ENCODE measurements around the gene TRIM34. TPM values are rescaled to one million over a fixed set of nuclear protein-coding genes. Genes with fewer than 3 reads are reported as not detected.

TRIM34 gene
- total and polyA plus RNA-seq, 2 of the 8 experiments (the other 6 are each of a cell fraction or from before 2014, with no cell fraction given): 0.76 to 5.8 TPM

GRCh38 chr11:5580577-5580976 lies 44.2 kb upstream of the TRIM34 start, which contains the start of gene OR52B6:
Gene OR52B6 (plus strand): TSS chr11:5580877. CDS start chr11:5580877, 0 bp downstream.
- Histone ChIP-seq H4K8ac (ENCODE audit: extremely low read depth, insufficient read depth, low read length) (no peak within 1 kb of the TSS), H2AK5ac (ENCODE audit: low read depth, low read length) (no peak within 1 kb of the TSS), H4K20me1 (replicated peaks in 1 of 2; ENCODE audit: control insufficient read depth in 1 of 2, insufficient read depth in 2 of 2, low read length in 2 of 2) (no peaks in the 10 kb centered on the region), H3K9ac (replicated peaks in 1 of 4; ENCODE audit: extremely low read depth in 1 of 4, low read depth in 3 of 4, low read length in 3 of 4) (no peak within 1 kb of the TSS), H4K91ac (replicated peaks; ENCODE audit: insufficient read length, low read length) (no peak within 1 kb of the TSS), H4K5ac (ENCODE audit: insufficient read length, low read depth, low read length) (no peak within 1 kb of the TSS), H2BK12ac (ENCODE audit: low read depth, low read length) (no peak within 1 kb of the TSS), H3K27ac (ENCODE audit: low read depth, low read length) (no peak within 1 kb of the TSS), H2BK15ac (ENCODE audit: low read length) (no peak within 1 kb of the TSS), H3K79me1 (ENCODE audit: low read depth, low read length) (no peaks in the 10 kb centered on the region), H3K23ac (ENCODE audit: insufficient read length) (no peak within 1 kb of the TSS), H2BK20ac (ENCODE audit: low read length) (no peak within 1 kb of the TSS), H3K27me3 (replicated peaks in 1 of 4; ENCODE audit: control insufficient read depth in 3 of 4, extremely low read depth in 1 of 4, insufficient read depth in 3 of 4, low read length in 3 of 4) (no peaks in the 10 kb centered on the region), H2BK120ac (replicated peaks; ENCODE audit: low read depth, low read length) (no peak within 1 kb of the TSS), H3K4me1 (replicated peaks in 1 of 4; ENCODE audit: control insufficient read depth in 3 of 4, insufficient read depth in 4 of 4, low read length in 3 of 4) (no peaks in the 10 kb centered on the region), H3K9me3 (ENCODE audit: insufficient read depth in 2 of 2, low read depth in 1 of 2, low read length in 1 of 2) (no peaks in the 10 kb centered on the region), H3K4ac (replicated peaks; ENCODE audit: insufficient read length, low read depth, low read length) (no peak within 1 kb of the TSS), H3K56ac (replicated peaks; ENCODE audit: insufficient read length, low read depth, low read length) (no peak within 1 kb of the TSS), H3K79me2 (ENCODE audit: control insufficient read depth in 1 of 2, insufficient read depth in 2 of 2, low read length in 2 of 2) (no peaks in the 10 kb centered on the region), H3K23me2 (ENCODE audit: low read depth, low read length) (no peaks in the 10 kb centered on the region), H3K4me3 (ENCODE audit: extremely low read depth in 1 of 4, insufficient read depth in 2 of 4, low read depth in 3 of 4, low read length in 4 of 4) (no peak within 1 kb of the TSS), H2BK5ac (ENCODE audit: low read depth, low read length) (no peak within 1 kb of the TSS), H3K18ac (ENCODE audit: extremely low read depth, low read length) (no peak within 1 kb of the TSS), H3K4me2 (ENCODE audit: insufficient read depth in 1 of 2, low read depth in 2 of 2, low read length in 2 of 2) (no peak within 1 kb of the TSS), H3K36me3 (ENCODE audit: control insufficient read depth in 2 of 4, insufficient read depth in 4 of 4, low read length in 3 of 4) (no peaks in the 10 kb centered on the region), H2AFZ (ENCODE audit: low read length) (no peak within 1 kb of the TSS), H3K14ac (ENCODE audit: insufficient read length) (no peak within 1 kb of the TSS)
- CTCF ChIA-PET (ENCODE audit: partially characterized antibody): interaction anchor here (0.8 kb wide), 1 partner anchor 18 kb away, joined by 3 read pairs; no protein-coding TSS in a partner anchor
- FAIRE-seq: no peak
- POLR2A ChIA-PET (ENCODE audit: partially characterized antibody): no interaction called here
- WGBS, 2 experiments (ENCODE audit: extremely low coverage in 1 of 2, insufficient coverage in 1 of 2, insufficient read length in 1 of 2, insufficient replicate concordance in 2 of 2, low coverage in 1 of 2, low lambda C conversion rate in 2 of 2, missing lambda C conversion rate in 1 of 2): 97% methylated on average over 8 of the region's 8 CpGs; no CpG with 5 or more reads in 1 of the 2 experiments
- DNase-seq (ENCODE audit: low read depth in 1 of 2, low spot score in 2 of 2): no peak
- TF ChIP-seq CBX5 (IDR thresholded peaks at IDR 0.05; ENCODE audit: low read depth, low read length) (no peak), SIN3A (conservative IDR thresholded peaks at IDR 0.05 in 1 of 2, IDR thresholded peaks at IDR 0.05 in 1 of 2; ENCODE audit: low read depth in 1 of 2, low read length in 2 of 2) (no peak), KDM1A (IDR thresholded peaks at IDR 0.05; ENCODE audit: borderline replicate concordance, low read length) (no peak), SUZ12 (IDR thresholded peaks at IDR 0.05; ENCODE audit: low read length) (no peak), TBP (IDR thresholded peaks at IDR 0.05; ENCODE audit: low read depth, low read length) (no peak), RAD21 (IDR thresholded peaks at IDR 0.05 in 1 of 2, conservative IDR thresholded peaks at IDR 0.05 in 1 of 2; ENCODE audit: low read depth in 2 of 2, low read length in 2 of 2) (no peak), USF2 (IDR thresholded peaks at IDR 0.05; ENCODE audit: low read length) (no peak), ATF3 (IDR thresholded peaks at IDR 0.05; ENCODE audit: insufficient read depth, low read depth, low read length) (no peak), POLR2A (IDR thresholded peaks at IDR 0.05; ENCODE audit: control extremely low read depth in 1 of 2, low read depth in 2 of 2, low read length in 2 of 2) (no peak), JUND (IDR thresholded peaks at IDR 0.05; ENCODE audit: low read length) (no peak), NANOG (IDR thresholded peaks at IDR 0.05; ENCODE audit: insufficient read depth, low read depth, low read length, poor library complexity, severe bottlenecking) (no peak)
- TF ChIP-seq, protein P1, sequence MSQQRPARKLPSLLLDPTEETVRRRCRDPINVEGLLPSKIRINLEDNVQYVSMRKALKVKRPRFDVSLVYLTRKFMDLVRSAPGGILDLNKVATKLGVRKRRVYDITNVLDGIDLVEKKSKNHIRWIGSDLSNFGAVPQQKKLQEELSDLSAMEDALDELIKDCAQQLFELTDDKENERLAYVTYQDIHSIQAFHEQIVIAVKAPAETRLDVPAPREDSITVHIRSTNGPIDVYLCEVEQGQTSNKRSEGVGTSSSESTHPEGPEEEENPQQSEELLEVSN (IDR thresholded peaks at IDR 0.05): no peak
